AML-193 (cell line): ENCODE results near the gene TAF4.

Experiments used
- DNase-seq, 2 experiments: peaks; one replicate each; lab custom pipeline; 2025; lab: John Stamatoyannopoulos, UW

The TAF4 gene

DNA sequence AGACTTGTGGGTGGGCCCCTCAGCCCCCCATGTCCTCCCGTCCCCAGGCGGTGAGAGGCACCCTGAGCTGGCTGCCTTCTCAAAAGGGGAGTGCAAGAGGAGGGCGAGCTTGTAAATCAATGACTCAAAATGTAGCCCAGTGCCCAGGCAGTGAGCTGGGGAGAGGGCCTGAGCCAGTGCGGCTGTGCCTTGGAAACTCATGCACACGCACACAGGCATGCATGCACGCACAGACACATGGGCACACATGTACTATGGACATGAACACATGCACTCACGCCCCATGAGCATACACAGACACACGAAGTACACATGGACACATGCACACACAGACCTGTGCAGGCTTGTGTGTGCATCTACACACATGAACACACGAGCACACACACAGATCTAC is 133.5 kb downstream of the TAF4 start:
- no peak for DNase-seq

DNA sequence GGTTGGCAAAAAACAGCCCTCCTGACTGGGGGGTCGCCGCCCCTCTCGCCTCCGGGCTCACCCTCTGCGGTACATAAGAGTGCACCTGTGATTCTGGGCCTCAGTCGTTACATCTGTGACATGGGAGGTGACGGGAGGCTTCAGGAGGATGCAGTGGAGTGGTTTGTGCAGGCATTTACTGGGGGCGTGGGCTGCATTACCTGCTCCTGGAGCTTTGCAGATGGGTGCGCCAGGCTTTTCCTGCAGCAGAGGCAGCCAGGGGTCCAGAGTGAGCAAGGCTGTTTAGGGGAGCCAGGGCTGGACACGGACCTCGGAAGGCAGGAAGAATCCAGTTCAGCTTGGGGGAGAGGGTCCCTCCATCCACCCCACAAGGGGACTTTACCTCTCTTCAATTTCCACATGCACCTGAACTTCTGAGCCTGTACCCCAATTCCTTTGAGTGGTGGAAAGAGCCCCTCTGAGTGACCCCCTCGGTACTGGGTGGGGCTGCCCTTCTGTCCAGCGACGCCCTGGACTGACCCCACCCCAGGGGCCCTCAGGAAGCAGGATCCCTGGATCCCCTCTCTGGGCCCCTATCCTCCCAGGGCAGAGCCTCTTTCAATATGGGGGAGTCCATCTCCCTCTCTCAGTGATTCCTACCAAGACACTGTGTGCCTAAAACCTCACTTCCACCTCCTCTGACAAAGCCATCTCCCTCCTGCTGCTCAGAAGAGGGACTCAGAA is 134.0 kb downstream of the TAF4 start:
- DNase-seq, result no peak

DNA sequence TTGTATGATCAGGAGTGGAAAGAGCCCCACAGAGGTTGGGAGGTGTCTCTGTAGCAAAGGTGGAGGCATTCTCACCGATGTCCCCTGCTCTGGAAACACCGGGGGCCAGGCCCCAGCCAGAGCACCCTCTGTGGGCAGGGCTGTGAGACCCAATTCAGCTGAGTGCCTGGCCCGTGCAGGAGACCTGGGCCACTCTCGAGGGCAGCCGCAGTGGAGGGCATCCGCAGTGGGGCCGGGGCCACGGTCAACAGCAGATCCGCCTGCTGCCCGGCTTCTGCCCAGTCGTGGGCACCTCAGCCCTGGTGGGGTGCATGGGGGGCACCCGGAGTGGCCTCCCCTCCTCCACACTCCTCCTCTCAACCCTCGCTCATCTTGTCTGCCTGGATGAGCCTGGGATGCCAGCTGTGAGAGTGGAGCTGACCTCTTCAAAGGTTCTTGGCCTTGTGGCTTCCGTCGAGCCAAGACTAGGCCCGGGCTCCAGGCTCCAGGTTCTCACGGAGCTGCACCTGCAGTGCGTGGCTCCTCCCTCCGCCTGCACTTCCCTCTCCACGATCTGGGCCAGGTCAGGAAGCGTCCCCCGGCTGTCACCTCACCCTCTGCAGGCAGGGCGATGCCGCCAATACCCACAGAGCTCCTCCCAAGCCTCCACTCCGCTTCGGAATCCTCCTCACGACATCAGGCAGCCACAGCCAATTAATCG is 134.8 kb downstream of the TAF4 start:
- DNase-seq, result no peak

DNA sequence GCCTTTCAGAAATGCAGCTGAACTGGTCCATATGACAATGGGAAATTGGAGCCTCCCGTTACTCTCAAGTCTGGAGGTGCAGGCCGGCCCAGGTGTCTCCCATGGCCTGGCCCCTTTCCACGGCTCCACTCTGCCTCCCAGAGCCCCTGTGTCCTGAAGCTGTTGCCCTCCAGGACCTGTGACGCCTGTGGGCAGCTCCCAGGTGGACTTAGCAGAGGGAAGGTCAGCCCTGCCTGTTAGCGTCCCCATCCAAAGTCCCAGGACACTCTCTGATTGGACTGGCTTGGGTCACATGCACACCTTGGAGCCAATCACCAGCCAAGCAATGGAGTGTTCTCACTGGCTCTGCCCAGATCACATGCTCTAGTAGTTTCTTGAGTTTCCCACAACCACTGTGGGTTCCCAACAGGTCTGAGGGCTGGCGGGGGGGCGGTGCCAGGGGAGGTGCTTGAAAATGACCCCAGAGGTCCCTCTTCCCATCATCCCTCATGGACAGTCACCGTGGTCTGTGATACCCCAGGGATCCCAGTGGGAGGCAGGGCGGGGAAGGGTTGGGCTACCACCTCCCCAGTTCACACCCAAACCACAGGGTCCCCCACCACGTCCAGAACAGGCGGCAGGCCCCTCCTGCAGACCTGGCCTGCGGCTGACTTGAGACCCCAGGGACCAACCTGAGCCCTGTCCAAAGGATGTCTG is 135.6 kb downstream of the TAF4 start:
- DNase-seq, result no peak

DNA sequence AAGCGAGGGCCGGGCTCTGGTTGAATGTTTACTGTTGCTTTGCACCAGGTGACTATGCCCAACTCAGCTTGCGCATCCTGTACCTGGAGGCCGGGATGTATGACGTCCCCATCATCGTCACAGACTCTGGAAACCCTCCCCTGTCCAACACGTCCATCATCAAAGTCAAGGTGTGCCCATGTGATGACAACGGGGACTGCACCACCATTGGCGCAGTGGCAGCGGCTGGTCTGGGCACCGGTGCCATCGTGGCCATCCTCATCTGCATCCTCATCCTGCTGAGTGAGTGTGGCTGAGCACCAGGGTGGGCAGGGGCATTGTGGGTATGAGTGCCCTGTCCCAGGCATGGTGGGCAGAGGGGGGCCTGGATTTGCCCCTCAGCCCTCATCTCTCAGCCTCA is 136.1 kb downstream of the TAF4 start:
- DNase-seq, result no peak

DNA sequence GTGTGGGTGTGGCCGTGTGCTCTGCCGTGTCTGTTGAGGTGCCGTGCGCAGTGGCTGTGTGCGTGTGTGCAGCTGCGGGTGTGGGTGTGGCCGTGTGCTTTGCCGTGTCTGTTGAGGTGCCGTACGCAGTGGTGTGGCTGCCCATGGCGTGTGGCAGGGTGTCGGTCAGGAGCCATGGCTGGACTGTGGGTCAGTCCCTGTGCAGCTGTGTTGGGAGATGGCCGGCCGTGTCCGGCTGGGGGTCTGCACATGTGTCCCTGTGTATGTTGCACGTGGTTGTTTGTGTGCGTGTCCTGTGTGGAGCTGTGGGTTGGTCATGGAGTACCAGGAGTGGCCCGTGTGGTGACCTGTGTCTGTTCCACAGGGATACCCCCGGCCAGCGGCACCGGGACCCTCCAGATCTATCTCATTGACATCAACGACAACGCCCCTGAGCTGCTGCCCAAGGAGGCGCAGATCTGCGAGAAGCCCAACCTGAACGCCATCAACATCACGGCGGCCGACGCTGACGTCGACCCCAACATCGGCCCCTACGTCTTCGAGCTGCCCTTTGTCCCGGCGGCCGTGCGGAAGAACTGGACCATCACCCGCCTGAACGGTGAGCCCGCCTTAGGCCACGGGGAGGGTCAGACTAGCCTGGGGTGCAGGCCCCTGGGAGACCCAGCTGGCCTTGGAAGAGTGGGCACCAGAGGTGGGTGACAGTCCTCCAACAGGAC is 137.7 kb downstream of the TAF4 start:
- no peak for DNase-seq

DNA sequence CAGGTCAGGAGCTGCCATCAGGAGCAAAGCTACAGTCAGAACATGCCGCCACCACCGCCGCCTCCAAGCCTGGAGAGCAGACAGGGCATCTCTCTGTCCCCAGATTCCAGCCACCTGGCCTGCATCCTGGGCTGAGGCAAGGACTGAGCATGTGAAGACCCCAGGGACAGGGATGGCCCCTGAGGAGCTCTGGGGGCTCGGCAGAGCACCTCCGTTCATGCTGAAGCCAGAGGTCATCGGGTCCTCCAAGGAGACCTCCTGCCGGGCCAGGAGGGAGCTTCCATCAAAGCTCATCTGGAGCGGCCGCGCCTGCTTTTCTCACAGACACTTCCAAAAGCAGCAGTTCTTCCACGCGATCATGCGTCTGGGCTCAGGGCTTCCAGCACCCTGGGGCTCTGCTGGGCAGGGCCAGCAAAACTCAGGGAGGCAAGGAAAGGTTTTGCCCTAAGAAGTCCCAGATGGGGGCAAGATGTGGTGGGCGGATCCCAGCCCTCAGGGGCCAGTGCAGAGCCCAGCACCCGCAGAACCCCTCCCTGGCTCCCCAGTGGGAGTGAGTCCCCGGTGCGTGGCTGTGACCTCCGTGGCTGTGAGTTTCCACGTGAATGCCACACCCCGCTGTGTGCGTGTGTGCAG is 138.4 kb downstream of the TAF4 start:
- DNase-seq, result no peak

DNA sequence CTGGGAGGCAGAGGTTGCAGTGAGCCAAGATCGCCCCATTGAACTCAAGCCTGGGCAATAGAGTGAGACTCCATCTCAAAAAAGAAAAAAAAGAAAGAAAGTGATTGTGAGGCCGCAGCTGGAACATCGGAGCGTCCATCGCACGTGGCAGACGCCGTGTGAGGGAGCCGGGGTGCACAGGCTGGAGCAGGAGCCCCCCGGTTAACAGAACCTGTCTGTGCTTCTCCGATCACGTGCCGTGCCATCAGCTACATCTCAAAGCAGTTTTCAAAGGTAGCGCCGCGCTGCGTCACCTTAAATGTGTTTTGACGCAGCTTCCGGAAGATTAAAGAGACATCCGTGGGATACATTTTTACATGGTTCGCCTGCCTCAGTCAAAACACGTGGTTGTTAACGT is 138.9 kb downstream of the TAF4 start:
- no peak for DNase-seq

DNA sequence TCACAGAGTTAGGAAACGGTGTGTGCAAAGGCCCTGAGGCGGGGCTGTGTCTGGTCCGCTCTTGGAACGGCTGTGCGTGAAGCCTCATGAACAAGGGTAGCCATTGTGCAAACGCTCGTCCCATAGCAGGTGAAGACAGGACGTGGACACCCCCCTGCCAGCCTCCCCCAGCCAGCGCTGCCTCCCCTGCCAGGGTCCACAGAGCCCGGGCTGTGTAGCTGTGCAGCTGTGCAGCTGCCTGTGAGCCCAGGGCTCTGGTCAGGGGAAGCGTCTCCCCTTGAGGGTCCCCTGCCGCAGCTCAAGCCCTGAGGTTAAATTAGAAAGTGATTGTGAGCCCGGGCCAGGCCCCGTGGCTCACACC is 139.4 kb downstream of the TAF4 start:
- DNase-seq, result no peak

DNA sequence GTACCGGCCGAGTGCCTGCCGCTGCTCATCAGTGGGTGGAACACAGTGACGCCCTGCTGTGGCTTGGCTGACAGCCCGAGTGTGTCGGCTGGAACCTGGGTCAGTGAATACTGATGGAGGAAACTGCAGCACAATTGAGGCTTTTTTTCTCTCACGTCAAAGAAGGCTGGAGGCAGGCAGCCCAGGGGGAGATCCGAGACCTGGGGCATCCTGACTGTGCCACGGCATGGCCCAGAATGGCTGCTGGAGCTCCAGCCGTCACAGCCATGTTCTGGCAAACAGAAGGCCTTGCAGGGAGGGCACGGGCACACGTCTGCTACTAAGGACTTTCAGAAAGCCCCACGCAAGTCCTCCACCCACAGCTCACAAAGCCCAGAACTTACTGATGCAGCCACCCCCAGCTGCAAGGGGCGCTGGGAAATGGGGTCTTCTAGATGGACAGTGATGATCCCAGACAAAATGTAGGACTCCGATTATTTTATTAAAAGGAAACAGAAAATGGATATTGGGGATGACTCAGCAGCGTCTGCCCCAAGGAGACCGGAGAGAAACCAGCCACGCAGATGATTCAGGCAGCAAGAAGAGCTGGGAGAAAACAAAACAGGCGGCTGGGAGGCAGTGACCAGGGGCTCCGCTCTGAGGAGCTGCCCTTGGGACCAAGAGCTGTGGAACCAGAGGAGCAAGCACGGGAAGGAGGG is 140.0 kb downstream of the TAF4 start:
- DNase-seq, result no peak

DNA sequence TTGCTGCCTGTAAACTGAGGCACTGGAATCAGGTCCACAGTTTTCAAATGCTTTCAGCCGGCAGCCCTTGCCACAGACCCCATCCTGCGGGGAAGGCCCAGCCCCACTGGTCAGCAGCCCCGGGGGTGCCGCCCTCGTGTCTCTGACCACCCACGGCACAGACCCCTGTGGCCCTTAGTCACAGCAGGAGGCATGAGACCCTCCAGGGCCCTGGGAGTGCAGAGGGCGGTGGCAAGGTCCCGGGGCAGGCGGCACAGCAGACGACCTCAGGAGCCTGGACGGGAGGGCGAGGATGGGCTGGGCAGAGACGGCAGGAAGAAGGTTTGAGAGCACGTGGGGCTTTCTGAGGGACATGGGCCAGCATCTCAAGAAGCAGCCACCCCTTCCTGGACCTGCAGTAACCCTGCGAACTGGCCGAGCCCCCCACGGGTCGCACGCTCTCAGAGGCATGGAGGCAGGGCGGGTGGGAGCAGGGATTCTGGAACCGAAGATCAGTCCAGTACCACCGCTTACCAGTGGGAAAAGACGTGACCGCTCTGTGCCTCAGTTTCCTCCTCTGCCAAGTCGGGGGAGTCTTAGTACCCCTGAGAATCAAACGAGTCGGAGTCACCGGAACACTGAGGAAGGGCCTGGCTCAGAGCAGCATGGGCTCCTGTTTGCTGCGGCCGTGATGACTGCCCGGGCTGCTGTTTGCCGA is 140.7 kb downstream of the TAF4 start:
- no peak for DNase-seq
